OCI-LY3 (cell line): ENCODE results near the gene NIP7.

Experiments used
- H2AFZ ChIP-seq: fragments of 200-600, 300-600 bp; shearing (Covaris generic); 2 replicates; pipeline ENCODE4 v1.6.0; 2014; ENCODE audit warnings: antibody characterized with exemption, low read depth, low read length
- H3K27ac ChIP-seq: fragments of 200-600, 300-600 bp; sonication (generic); 2 replicates; pipeline ENCODE4 v1.5.1; 2014; ENCODE audit warnings: mild to moderate bottlenecking, low read length, moderate library complexity, mixed read lengths
- H3K27me3 ChIP-seq: fragments of 200-600, 300-600 bp; sonication (generic); 2 replicates; pipeline ENCODE4 v1.6.1; 2014; ENCODE audit warnings: low read depth, low read length, mixed read lengths
- H3K36me3 ChIP-seq: fragments of 200-600, 300-600 bp; sonication (generic); replicated peaks from 2 replicates; pipeline ENCODE3; 2014; ENCODE audit warnings: low read depth, low read length, mixed read lengths
- H3K4me1 ChIP-seq: fragments of 300-600, 200-600 bp; sonication (generic); 2 replicates; pipeline ENCODE4 v1.6.1; 2014; ENCODE audit warnings: low read length, mixed read lengths
- H3K4me2 ChIP-seq: fragments of 200-600, 300-600 bp; sonication (generic); 2 replicates; pipeline ENCODE4 v1.6.1; 2014; ENCODE audit warnings: low read length, mixed read lengths
- H3K4me3 ChIP-seq: fragments of 300-600, 200-600 bp; sonication (generic); 2 replicates; pipeline ENCODE4 v1.5.1; 2014; ENCODE audit warnings: antibody characterized with exemption, mild to moderate bottlenecking, low read length, moderate library complexity
- H3K79me2 ChIP-seq: fragments of 300-600, 200-600 bp; shearing (Covaris generic); 2 replicates; pipeline ENCODE4 v1.6.1; 2014; ENCODE audit warnings: mild to moderate bottlenecking, low read length, mixed read lengths
- H3K9ac ChIP-seq: fragments of 300-600, 200-600 bp; shearing (Covaris generic); 2 replicates; pipeline ENCODE4 v1.6.0; 2014; ENCODE audit warnings: mild to moderate bottlenecking, low read length, moderate library complexity
- H3K9me3 ChIP-seq: fragments of 200-600, 300-600 bp; shearing (Covaris generic); 2 replicates; pipeline ENCODE4 v1.6.1; 2014; ENCODE audit warnings: low read length, mixed read lengths; ENCODE audit not compliant: insufficient read depth
- H4K20me1 ChIP-seq: fragments of 200-600, 300-600 bp; sonication (generic); 2 replicates; pipeline ENCODE4 v1.6.1; 2016; ENCODE audit warnings: low read length, mixed read lengths; ENCODE audit not compliant: insufficient read depth
- CTCF ChIP-seq: fragments of 200-600, 300-600 bp; sonication (generic); IDR thresholded peaks from 2 replicates; pipeline ENCODE4 v1.5.1; 2014; ENCODE audit warnings: antibody characterized with exemption, low read length, low read depth
- EZH2phosphoT487 ChIP-seq: fragments of 200-600 bp; shearing (Covaris generic); IDR thresholded peaks from 2 replicates; pipeline ENCODE4 v1.6.1; 2018; ENCODE audit warnings: antibody characterized with exemption, mixed run types, low read depth

The NIP7 gene

GRCh38 chr16:69345923-69346322, 6.4 kb downstream of the NIP7 start:
- H4K20me1 ChIP-seq, result no peaks in the 10 kb centered on the region
- no peak overlapping the region for H3K4me2 ChIP-seq
- H3K27me3 ChIP-seq, result no peaks in the 10 kb centered on the region
- H3K36me3 ChIP-seq, result peaks cover 34% of the 10 kb centered on the region
- TF ChIP-seq EZH2phosphoT487 (no peak), CTCF (no peak)
- H3K4me1 ChIP-seq, result peaks cover 9% of the 10 kb centered on the region
- H3K27ac ChIP-seq, result no peak overlapping the region
- peaks cover 23% of the 10 kb centered on the region for H3K79me2 ChIP-seq
- H3K4me3 ChIP-seq, result no peak overlapping the region
- no peaks in the 10 kb centered on the region for H3K9me3 ChIP-seq
- no peak overlapping the region for H2AFZ ChIP-seq
- no peak overlapping the region for H3K9ac ChIP-seq

- no peak overlapping the region for H3K4me2 ChIP-seq
- TF ChIP-seq EZH2phosphoT487 (no peak), CTCF (no peak)
These were observed 7.1 kb downstream of the NIP7 start for GRCh38 chr16:69346683-69347082.

GRCh38 chr16:69348222-69348621, 8.7 kb downstream of the NIP7 start:
- no peak overlapping the region for H2AFZ ChIP-seq
- no peaks in the 10 kb centered on the region for H3K9me3 ChIP-seq
- H3K36me3 ChIP-seq, result peaks cover 23% of the 10 kb centered on the region
- no peak for TF ChIP-seq EZH2phosphoT487
- TF ChIP-seq CTCF, result no peak
- H3K79me2 ChIP-seq, result peaks cover 5% of the 10 kb centered on the region; the same call in 1 of the 2 replicates
- H3K4me3 ChIP-seq, result no peak overlapping the region
- H3K4me1 ChIP-seq, result peaks cover 6% of the 10 kb centered on the region
- H3K4me2 ChIP-seq, result no peak overlapping the region
- no peaks in the 10 kb centered on the region for H4K20me1 ChIP-seq
- H3K27ac ChIP-seq, result no peak overlapping the region
- H3K27me3 ChIP-seq, result no peaks in the 10 kb centered on the region
- no peak overlapping the region for H3K9ac ChIP-seq

More at GRCh38 chr16:69346683-69347082, 7.1 kb downstream of the NIP7 start:
- no peak overlapping the region for H3K9ac ChIP-seq
- no peaks in the 10 kb centered on the region for H3K27me3 ChIP-seq
- H3K36me3 ChIP-seq, result peaks cover 29% of the 10 kb centered on the region
- peaks cover 15% of the 10 kb centered on the region; the same call in 1 of the 2 replicates for H3K79me2 ChIP-seq
- H3K9me3 ChIP-seq, result no peaks in the 10 kb centered on the region
- no peak overlapping the region for H3K27ac ChIP-seq
- H2AFZ ChIP-seq, result no peak overlapping the region
- H4K20me1 ChIP-seq, result no peaks in the 10 kb centered on the region
- no peak overlapping the region for H3K4me3 ChIP-seq
- H3K4me1 ChIP-seq, result peaks cover 6% of the 10 kb centered on the region

GRCh38 chr16:69349536-69349935, 10.0 kb downstream of the NIP7 start:
- Histone ChIP-seq H3K4me2 (no peak overlapping the region), H3K27ac (no peak overlapping the region), H3K9me3 (no peaks in the 10 kb centered on the region), H3K79me2 (no peaks in the 10 kb centered on the region), H3K4me3 (no peak overlapping the region), H4K20me1 (no peaks in the 10 kb centered on the region), H3K36me3 (peaks cover 15% of the 10 kb centered on the region), H2AFZ (no peak overlapping the region), H3K27me3 (no peaks in the 10 kb centered on the region), H3K4me1 (peaks cover 6% of the 10 kb centered on the region), H3K9ac (no peak overlapping the region)
- no peak for TF ChIP-seq CTCF
- TF ChIP-seq EZH2phosphoT487, result no peak
